K562 (cell line): ENCODE measurements around the gene CARM1. TPM values are rescaled to one million over a fixed set of nuclear protein-coding genes. Genes with fewer than 3 reads are reported as not detected.

ENCODE experiments used
- CBX5 ChIP-seq: IDR thresholded peaks from 2 replicates; pipeline ENCODE4 v1.6.1; 2014; ENCODE audit warnings: low read depth, borderline replicate concordance
- CREB3 ChIP-seq: fragments of 450-650 bp; conservative IDR thresholded peaks from 2 replicates; pipeline ENCODE4 v1.6.1; 2016; ENCODE audit warnings: missing genetic modification characterization, low read depth, mild to moderate bottlenecking, missing compliant biosample characterization, moderate library complexity
- DACH1 ChIP-seq: fragments of 450-650 bp; IDR thresholded peaks from 2 replicates; pipeline ENCODE4 v1.6.1; 2018; ENCODE audit not compliant: partially characterized antibody
- DMBX1 ChIP-seq: fragments of 250-450 bp; sonication (Bioruptor Pico); IDR thresholded peaks from 2 replicates; pipeline ENCODE4 v1.8.0; 2022; ENCODE audit warnings: inconsistent platforms, mild to moderate bottlenecking, moderate library complexity, borderline replicate concordance
- E2F6 ChIP-seq, 2 experiments: IDR thresholded peaks; 2 replicates each; pipeline ENCODE4 v1.6.1; 2011; ENCODE audit warnings: borderline replicate concordance in 1 of 2, control low read depth in 1 of 2, low read depth in 1 of 2, low read length in 1 of 2, mild to moderate bottlenecking in 1 of 2, mixed read lengths in 1 of 2, moderate library complexity in 1 of 2; ENCODE audit not compliant: insufficient read depth in 1 of 2, insufficient read length in 1 of 2, poor library complexity in 1 of 2, severe bottlenecking in 1 of 2; ENCODE audit errors: extremely low read depth in 1 of 2
- GATAD2A ChIP-seq: fragments of 450-650 bp; IDR thresholded peaks from 2 replicates; pipeline ENCODE4 v1.6.1; 2017
- HMG20A ChIP-seq: fragments of 450-650 bp; formaldehyde crosslinking; conservative IDR thresholded peaks from 2 replicates; pipeline ENCODE4 v1.4.0; 2020; ENCODE audit warnings: mild to moderate bottlenecking, mixed read lengths
- KDM2B ChIP-seq: fragments of 250-450 bp; sonication (Bioruptor Pico); IDR thresholded peaks from 2 replicates; pipeline ENCODE4 v1.8.0; 2021; ENCODE audit warnings: mild to moderate bottlenecking, moderate library complexity
- LCOR ChIP-seq: sonication (generic); formaldehyde crosslinking; IDR thresholded peaks from 2 replicates; pipeline ENCODE4 v1.8.0; 2022; ENCODE audit warnings: mild to moderate bottlenecking, missing genetic modification reagents
- NR2F6 ChIP-seq: fragments of 450-650 bp; formaldehyde crosslinking; IDR thresholded peaks from 2 replicates; pipeline ENCODE4 v1.4.0; 2020; ENCODE audit warnings: mild to moderate bottlenecking
- PKNOX1 ChIP-seq: fragments of 450-650 bp; IDR thresholded peaks from 2 replicates; pipeline ENCODE4 v1.6.1; 2016
- TAL1 ChIP-seq: fragments of 450-650 bp; IDR thresholded peaks from 2 replicates; pipeline ENCODE4 v1.6.1; 2016; ENCODE audit warnings: mild to moderate bottlenecking
- ZKSCAN1 ChIP-seq: fragments of 150-350 bp; IDR thresholded peaks from 2 replicates; pipeline ENCODE4 v1.6.1; 2016; ENCODE audit warnings: low read depth, low read length
- ZNF584 ChIP-seq: fragments of 200-800 bp; sonication (Bioruptor generic); IDR thresholded peaks from 2 replicates; pipeline ENCODE4 v1.6.1; 2016; ENCODE audit warnings: low read depth, mild to moderate bottlenecking, missing genetic modification characterization, missing compliant biosample characterization
- ZNF589 ChIP-seq: fragments of 200-800 bp; sonication (Bioruptor generic); IDR thresholded peaks from 2 replicates; pipeline ENCODE4 v1.6.1; 2016; ENCODE audit warnings: low read depth, missing genetic modification characterization, missing compliant biosample characterization
- ZNF780A ChIP-seq: fragments of 250-450 bp; sonication (Bioruptor Pico); IDR thresholded peaks from 2 replicates; pipeline ENCODE4 v1.5.0; 2021; ENCODE audit warnings: mild to moderate bottlenecking
- polyA plus RNA-seq, 8 experiments: library from polyadenylated mRNA; depleted of rRNA in 4 of 8; stranded (reverse) in 5 of 8; unstranded in 3 of 8; fragments of >200 nt; fragmentation: Nextera tagmentation in 2 of 8; fragmentation: Illumina TruSeq in 1 of 8; extraction: Ambion mirVana in 2 of 8; extraction: Trizol in 1 of 8; gene quantifications; 2 replicates each; pipeline versions ENCODE4 v1.2.1 to v1.2.3, GENCODE V29; 2011 to 2014; ENCODE audit warnings: inconsistent platforms in 1 of 8, missing spikeins in 1 of 8
- total RNA-seq, 7 experiments: library from RNA; depleted of rRNA in 6 of 7; stranded (reverse); fragments of >200 nt in 6 of 7; fragmentation: Illumina TruSeq in 2 of 7; extraction: Trizol in 2 of 7; gene quantifications; 2 replicates each; pipeline versions ENCODE4 v1.2.1 to v1.2.3, GENCODE V29; 2011 to 2021; ENCODE audit warnings: low replicate concordance in 1 of 7
- TF ChIP-seq, protein P1 (sequence below): fragments of 250-450 bp; sonication (Bioruptor Pico); IDR thresholded peaks from 2 replicates; pipeline ENCODE4 v1.8.0; 2022; ENCODE audit warnings: moderate library complexity, mild to moderate bottlenecking, inconsistent platforms
- TF ChIP-seq, protein P2 (sequence below): fragments of 450-650 bp; IDR thresholded peaks from 2 replicates; pipeline ENCODE4 v1.6.1; 2016; ENCODE audit warnings: borderline replicate concordance

The CARM1 gene
- total and polyA plus RNA-seq, 9 of the 15 experiments (the other 6 are each of a cell fraction or from before 2014, with no cell fraction given): 0.36 to 86.0 (median 29.7) TPM

DNA sequence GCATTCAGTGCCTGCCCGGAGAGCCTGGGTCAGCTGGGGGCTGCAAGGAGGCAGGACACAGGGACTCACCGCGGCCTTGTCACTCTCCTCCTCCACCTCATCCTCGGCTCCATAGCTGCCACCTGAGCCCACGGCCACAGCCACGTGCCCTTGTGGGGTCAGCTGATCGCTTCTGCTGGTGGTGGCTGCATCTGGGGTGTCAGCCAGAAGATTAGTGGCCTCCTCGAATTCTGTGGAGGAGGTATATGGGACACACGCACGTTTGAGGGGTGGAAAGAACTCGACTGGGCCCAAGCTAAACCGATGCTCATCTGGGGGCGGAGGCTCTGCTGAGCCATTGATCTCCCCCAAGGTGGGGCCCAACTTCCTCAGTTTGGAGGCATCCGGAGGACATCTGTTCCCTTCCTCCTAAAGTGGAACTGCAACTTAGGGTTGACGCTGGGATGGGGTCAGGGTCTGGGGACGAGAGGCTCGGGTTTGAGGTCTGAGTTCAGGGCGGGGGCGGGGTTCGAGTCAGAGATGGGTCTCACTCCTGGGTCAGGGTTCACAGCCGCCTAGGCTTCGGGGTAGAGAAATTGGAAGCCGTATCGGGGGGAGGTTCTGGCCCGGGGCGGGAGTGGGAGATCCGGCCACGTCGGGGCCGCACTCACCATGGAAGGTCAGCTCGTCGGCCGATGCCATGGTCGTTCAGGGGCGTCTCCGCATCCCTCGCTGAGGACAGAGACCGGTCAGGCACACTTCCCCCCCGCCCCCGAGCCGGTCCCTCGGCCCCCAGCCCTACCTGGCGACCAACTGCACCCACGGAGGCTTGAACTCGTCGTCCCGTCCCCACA is 56.6 kb downstream of the CARM1 start (continued):
- TF ChIP-seq E2F6 (IDR thresholded peaks at IDR 0.05; ENCODE audit: borderline replicate concordance in 1 of 2, extremely low read depth in 1 of 2, insufficient read depth in 1 of 2, insufficient read length in 1 of 2, low read depth in 1 of 2, low read length in 1 of 2, poor library complexity in 1 of 2, severe bottlenecking in 1 of 2) (no peak), LCOR (CRISPR knock-in tag) (no peak), DMBX1 (CRISPR knock-in tag) (no peak), KDM2B (CRISPR knock-in tag) (no peak), ZNF584 (CRISPR knock-in tag) (no peak), CBX5 (no peak), DACH1 (peak; percentile 17), ZNF780A (no peak), PKNOX1 (no peak), CREB3 (no peak), ZNF589 (no peak), TAL1 (no peak), ZKSCAN1 (no peak), GATAD2A (no peak), NR2F6 (CRISPR knock-in tag) (no peak), HMG20A (no peak)
- TF ChIP-seq, protein P1, sequence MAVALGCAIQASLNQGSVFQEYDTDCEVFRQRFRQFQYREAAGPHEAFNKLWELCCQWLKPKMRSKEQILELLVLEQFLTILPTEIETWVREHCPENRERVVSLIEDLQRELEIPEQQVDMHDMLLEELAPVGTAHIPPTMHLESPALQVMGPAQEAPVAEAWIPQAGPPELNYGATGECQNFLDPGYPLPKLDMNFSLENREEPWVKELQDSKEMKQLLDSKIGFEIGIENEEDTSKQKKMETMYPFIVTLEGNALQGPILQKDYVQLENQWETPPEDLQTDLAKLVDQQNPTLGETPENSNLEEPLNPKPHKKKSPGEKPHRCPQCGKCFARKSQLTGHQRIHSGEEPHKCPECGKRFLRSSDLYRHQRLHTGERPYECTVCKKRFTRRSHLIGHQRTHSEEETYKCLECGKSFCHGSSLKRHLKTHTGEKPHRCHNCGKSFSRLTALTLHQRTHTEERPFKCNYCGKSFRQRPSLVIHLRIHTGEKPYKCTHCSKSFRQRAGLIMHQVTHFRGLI: no peak
- TF ChIP-seq, protein P2, sequence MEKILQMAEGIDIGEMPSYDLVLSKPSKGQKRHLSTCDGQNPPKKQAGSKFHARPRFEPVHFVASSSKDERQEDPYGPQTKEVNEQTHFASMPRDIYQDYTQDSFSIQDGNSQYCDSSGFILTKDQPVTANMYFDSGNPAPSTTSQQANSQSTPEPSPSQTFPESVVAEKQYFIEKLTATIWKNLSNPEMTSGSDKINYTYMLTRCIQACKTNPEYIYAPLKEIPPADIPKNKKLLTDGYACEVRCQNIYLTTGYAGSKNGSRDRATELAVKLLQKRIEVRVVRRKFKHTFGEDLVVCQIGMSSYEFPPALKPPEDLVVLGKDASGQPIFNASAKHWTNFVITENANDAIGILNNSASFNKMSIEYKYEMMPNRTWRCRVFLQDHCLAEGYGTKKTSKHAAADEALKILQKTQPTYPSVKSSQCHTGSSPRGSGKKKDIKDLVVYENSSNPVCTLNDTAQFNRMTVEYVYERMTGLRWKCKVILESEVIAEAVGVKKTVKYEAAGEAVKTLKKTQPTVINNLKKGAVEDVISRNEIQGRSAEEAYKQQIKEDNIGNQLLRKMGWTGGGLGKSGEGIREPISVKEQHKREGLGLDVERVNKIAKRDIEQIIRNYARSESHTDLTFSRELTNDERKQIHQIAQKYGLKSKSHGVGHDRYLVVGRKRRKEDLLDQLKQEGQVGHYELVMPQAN: peak; percentile 69
